H1 (cell line): ENCODE results near the gene MT1F.

ENCODE experiments used
- EZH2 ChIP-seq: fragments of 200-600 bp; sonication (generic); IDR thresholded peaks from 2 replicates; pipeline ENCODE4 v1.7.1; 2012; ENCODE audit warnings: low read depth, mild to moderate bottlenecking, moderate library complexity, low read length, inconsistent platforms; ENCODE audit not compliant: severe bottlenecking
- KDM1A ChIP-seq: fragments of 200-600, 300-600 bp; sonication (generic); IDR thresholded peaks from 2 replicates; pipeline ENCODE4 v1.7.1; 2016; ENCODE audit warnings: mild to moderate bottlenecking, low read length, borderline replicate concordance
- POLR2AphosphoS5 ChIP-seq: IDR thresholded peaks from 2 replicates; pipeline ENCODE4 v1.6.1; 2011; ENCODE audit warnings: low read depth, low read length
- TAF1 ChIP-seq: IDR thresholded peaks from 2 replicates; pipeline ENCODE4 v1.6.1; 2011; ENCODE audit warnings: mild to moderate bottlenecking, low read depth, low read length

DNA sequence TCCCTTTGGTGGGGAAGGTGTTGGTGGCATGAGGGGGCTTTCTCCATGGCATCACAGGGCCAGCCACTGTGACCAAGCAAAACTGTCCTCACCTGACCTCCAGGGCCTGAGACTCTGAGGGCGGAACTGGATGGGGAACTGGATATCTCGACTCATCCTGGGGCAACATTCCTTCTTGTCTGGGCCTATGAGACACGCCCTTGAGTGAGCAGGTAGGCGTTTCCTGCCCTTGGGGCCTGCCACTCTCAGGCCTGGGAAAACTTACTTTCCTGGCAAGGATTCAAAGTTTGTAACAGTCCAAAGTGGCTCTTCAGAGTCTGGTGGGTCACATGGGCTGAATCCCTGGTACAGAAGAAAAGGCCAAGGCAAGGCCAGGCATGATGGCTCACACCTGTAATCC, 34.1 kb downstream of the MT1F start:
- TF ChIP-seq KDM1A (no peak), TAF1 (no peak), EZH2 (no peak), POLR2AphosphoS5 (no peak)
